GM13976 (cell line): Measurements from ENCODE around the gene TAF3.

Experiments
- DNase-seq: peaks from one replicate; pipeline ENCODE4 v3.0.0; 2012; ENCODE audit warnings: low spot score
- CTCF ChIP-seq: IDR thresholded peaks from 2 replicates; pipeline ENCODE4 v1.5.1; 2012; ENCODE audit warnings: borderline replicate concordance, mild to moderate bottlenecking; ENCODE audit not compliant: insufficient read depth; ENCODE audit errors: extremely low read depth, missing control alignments, control extremely low read depth
- in situ Hi-C: fragments of 300-500 bp; cut with MboI; formaldehyde crosslinking; loops from one replicate; pipeline ENCODE4 v1.12.0; 2022; ENCODE audit warnings: low sequenced_read_pairs, mixed read lengths, inconsistent platforms; ENCODE audit not compliant: unreplicated experiment

Gene TAF3

GRCh38 chr10:8047452-8048280 is 229.4 kb downstream of the TAF3 start:
- no peak for TF ChIP-seq CTCF
- no peak for DNase-seq
- in situ Hi-C loops: no loop called here

- in situ Hi-C loops: no loop called here
- no peak for TF ChIP-seq CTCF
- no peak for DNase-seq
Measured at GRCh38 chr10:8048281-8049008, 230.1 kb downstream of the TAF3 start.

- DNase-seq: no peak
- in situ Hi-C loops: no loop called here
- TF ChIP-seq CTCF: no peak
Measured at GRCh38 chr10:8049045-8049864, 230.9 kb downstream of the TAF3 start.

GRCh38 chr10:8049865-8050555 is 231.7 kb downstream of the TAF3 start:
- in situ Hi-C loops: loop anchor here (10.0 kb wide), 1 partner anchor 1155 kb away; no protein-coding TSS in a partner anchor
- no peak for TF ChIP-seq CTCF
- no peak for DNase-seq

- no peak for DNase-seq
- in situ Hi-C loops: loop anchor here (10.0 kb wide), 1 partner anchor 1154 kb away; no protein-coding TSS in a partner anchor
- no peak for TF ChIP-seq CTCF
Measured at GRCh38 chr10:8050556-8051108, 232.3 kb downstream of the TAF3 start.
